Measurements from ENCODE around the gene ACOX3.

Gene ACOX3

DNA sequence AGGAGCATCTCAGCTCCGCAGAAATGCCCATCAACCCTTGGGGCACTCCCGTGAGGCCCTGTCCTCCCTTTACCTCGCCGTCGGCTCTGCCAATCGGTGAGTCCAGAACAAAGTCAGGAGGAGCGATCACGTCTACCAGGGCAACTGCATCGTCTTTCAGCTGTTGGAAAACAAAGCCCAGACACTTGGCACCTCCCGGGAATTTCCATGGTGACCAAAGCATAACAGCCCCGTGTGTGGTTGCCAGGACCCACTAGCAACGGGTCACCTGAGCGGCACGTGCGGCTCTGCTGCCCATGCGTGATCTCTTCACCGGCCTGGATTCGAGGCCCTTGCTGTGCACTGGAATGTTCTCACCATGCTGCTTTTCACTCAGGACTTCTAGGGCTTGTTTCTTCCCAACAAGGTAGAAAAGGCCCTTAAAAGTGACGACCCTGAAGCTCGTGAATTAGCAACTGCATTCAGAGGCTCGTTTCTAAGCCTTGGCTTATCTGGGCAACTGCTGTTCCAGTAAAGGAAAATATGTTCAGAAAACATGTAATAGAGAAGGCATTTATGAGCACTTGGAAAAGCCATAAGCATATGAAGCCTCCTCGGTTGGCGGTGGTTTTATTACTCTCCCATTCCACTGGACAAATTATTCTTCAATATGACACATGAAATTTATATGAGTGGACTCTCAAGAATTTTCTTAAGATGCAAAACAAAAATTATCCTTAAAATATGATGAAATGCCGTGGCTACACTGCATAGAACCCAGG is 69.5 kb downstream of the ACOX3 start:
- no peak for DNase-seq

DNA sequence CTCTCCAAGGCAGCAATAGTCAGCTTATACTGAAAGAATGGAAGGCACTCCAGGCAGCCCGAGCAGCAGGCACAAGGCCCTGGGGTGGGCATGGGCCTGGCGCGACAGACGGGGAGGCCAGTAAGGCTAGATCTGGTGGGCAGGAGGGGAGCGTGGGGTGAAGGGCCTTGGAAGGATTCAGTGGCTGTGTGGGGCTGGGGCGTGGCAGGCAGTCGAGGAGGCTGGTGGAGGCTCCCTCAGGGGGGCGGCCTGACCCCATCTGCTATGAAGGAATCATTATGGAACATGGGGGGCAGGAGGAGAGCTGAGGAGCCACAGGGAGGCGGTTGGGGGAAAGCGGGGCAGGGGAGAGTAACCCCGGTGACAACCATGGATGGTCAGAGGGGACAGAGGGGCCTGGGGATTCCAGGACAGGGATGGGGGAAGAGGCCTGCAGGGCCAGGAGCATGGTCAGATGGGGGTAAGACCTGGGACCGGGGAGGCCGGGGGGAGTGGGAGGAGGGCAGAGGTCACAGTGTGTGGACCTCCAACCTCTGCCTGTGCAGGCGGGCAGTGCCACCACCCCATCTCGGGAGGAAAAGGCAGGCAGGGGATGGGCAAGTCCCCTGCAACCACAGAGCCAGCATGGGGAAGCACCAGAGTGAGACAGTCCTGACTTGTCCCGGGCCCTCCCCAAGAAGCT is 70.3 kb downstream of the ACOX3 start:
- DNase-seq, result no peak

DNA sequence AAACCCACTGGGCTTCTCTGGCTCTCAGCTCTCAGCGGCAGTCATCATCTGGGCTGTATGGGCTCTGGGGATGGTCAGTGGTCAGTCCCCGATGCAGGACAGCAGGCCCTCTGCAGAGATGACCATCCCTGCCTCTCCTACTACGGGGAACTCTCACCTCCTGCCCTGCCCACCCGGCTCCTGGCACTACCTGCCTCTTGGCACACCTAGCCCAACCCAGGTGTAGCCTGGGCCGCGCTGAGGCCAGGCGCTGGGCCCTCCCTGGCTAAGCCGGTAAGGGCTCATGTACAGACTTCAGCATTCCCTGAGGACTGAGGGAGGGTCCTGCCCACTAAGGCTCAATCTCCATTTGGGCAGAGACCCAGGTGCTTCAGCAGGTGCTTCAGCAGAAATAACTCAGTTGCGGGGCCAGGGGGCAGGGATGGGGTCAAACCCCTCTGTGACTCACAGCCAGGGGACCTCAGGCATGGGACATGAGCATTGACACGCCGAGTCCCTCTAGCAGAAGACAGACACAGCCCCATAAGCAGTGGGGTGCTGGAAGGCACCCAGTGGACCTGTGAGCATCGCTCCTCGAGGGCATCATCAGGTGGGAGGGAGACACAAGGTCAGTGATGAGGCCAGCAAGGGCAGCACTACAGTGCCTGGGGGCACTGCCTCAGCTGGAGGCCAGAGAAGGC is 71.0 kb downstream of the ACOX3 start:
- no peak for DNase-seq

DNA sequence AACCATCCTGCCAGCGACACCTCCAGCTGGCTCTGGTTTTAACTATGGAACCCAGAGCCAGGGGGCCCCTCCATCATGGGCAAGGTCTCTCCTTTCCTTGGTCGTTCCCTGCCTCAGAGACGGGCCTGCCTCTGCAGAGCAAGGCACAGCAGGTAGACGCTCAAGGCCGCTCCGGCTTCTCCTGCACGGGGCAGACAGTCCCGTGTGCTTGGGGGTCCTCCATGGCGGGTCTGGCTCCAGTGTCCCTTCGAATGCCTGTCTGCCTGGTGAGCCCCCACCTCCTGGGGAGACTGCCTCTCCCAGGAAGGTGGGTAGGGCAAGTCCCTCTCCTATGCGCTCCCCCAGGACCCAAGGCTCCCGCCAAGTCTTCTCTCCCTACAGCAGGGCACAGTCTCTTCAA is 71.5 kb downstream of the ACOX3 start:
- DNase-seq, result no peak

DNA sequence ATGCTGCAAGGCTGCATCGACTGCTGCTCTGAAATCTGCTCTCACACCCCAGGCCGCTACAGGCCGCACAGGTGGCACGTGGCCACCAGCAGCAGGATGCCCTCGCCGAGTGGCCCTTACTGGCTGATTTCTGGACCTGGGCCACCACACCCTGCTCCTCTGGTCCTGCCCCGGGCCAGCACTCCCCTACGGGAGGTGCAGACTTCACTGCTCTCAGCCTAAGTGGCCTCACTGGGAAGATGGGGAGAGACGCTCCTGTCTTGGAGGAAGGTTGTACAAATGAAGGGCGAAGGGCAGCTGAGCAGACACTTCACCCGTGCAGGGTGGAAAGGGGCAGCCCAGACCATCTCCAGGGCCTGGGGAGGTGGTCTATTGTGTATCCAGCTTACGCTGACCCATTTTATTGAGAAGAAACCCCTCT is 72.5 kb downstream of the ACOX3 start:
- DNase-seq, result no peak

DNA sequence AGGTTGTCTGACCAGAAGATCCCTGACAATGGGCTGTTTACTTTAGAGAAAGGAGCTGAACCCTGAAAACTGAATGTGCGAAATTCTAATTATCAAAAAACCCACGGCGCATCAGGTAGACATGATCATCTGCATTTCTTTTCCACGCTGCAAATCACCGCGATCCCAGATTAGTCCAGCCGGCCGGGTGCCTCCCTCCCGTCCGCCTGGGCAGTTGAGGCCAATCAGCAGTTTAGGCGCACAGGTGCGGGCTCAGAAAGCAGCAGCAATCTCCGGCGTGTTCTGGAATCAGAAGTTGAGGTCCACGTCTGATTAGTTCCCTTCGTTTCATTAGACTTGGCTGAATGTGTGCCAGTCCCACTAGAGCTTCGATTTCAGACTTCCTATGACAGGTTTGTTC is 73.9 kb downstream of the ACOX3 start:
- DNase-seq, result no peak

DNA sequence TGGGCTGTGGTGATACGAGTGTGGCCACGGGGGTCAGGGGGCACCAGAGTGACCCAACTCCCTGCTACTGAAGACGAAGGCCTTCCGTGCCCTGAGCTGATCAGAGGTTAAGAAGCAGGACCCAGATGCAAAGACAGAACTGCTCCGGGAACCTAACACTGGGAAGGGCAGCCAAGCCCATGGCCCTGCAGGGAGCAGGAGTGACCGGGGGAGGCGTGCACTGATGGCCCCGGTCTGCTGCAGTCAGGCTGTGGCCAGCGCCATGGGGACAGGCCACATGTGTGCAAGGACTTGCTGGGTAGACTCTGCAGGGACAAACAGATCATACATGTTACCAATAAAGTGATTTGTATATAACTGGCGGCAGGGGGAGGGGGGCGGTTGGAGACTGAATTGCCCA is 74.6 kb downstream of the ACOX3 start:
- no peak for DNase-seq

DNA sequence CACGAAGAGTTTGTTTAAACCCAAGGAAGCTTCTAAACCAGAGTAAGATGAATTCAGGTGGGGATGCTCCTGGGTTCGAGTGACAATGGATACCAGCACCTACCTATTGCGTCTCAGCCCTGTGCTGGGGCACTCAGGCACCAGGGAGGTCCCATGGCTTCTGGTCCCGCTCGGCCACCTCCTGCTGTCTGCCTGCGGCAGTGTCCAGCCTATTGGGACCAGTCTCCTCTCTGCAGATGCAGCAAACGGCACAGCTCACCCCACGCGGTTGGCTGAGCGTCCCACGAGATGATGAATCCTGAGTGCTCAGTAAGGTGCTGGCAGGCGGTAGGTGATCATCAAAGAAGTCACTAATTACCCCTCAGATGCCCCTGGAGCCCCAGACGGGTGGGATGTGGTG is 75.2 kb downstream of the ACOX3 start:
- DNase-seq, result no peak

DNA sequence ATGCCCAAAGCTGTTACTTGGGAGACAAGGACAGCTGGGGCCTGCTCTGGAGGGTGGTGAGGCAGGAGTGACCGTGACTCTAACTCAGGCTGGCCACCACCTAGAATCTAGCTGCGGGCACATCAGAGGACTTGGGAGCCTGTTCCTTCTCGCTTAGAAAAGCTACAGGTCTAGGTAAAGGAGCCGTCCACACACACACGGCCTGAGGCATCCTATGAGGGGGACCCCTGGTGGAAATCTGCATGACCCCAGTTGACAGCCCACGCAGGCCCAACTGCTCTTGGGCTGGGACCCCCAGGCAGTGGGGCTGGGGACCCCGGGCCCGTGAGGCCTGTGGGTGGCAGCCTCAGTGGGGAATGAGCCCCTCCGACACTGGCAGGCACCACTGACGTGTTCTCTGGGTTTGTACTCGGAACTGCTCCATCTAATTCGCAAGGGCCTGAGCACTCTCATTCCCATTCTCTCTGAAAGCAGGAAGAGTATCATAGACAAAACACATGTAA is 75.6 kb downstream of the ACOX3 start:
- DNase-seq, result no peak

DNA sequence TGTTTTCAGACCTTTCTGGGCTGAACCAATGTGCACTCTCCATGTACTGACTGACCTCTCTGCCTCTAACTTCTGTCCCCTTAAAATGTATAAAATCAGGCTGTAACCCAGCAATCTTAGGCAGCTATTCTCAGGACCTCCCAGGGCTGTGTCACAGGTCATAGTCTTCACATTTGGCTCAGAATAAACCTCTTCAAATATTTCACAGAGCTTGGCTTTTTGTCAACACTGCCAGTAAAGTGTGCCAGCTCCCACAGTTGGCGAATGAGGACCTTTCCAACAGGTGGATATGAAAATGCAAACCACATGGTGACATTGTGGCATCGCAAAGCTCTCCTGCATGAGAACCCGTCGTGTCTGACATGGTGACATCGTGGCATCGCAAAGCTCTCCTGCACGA is 76.4 kb downstream of the ACOX3 start:
- DNase-seq, result no peak

DNA sequence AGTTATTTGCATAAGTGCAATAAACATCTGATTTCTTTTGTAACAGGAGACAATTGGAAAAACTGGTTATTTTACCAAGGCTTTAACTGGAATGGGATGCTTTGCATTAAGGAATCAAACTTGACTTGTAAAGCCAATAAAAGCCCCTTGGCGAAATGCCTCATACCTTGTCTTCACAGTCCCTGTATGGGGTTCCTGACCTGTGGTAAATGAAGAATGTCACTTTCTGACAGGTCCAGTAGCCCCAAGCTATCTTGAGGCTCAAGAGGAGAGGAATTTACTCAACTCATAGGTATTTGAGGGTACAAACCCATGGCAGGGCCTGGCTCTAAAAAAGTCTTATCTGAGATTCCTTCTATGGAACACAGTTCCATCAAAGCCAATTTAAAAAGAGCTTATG is 78.0 kb downstream of the ACOX3 start:
- DNase-seq, result no peak

DNA sequence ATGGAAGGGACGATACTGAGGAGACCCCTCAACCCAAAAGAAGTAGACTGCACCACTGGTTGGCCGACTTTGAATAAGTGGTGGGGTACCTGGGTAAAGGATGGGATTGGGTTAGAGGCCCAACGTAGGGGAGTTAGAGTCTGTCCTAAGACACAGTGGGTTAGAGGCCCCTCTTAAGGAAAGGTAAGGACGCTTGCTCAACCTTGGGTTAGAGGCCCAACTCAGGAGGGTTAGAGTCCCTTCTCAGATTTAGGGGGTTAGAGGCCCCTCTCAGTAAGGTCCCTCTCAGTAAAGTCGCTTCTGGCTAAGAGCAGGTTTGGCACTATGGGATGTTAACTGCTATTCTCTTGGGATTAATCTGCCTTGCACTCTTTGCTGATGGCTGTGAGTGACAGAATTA is 81.3 kb downstream of the ACOX3 start:
- no peak for DNase-seq

DNA sequence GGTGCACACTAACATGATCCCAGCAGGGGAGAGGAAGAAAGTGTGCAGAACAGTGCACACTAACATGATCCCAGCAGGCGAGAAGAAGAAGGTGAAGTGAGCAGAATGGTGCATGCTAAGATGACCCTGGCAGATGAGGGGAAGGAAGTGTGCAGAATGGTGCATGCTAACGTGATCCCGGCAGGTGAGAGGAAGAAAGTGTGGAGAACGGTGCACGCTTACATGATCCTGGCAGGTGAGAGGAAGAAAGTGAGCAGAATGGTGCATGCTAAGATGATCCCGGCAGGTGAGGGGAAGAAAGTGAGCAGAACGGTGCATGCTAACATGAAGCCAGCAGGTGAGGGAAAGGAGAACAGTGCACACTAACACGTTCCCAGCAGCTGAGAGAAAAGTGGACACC is 83.7 kb downstream of the ACOX3 start:
- DNase-seq, result no peak

DNA sequence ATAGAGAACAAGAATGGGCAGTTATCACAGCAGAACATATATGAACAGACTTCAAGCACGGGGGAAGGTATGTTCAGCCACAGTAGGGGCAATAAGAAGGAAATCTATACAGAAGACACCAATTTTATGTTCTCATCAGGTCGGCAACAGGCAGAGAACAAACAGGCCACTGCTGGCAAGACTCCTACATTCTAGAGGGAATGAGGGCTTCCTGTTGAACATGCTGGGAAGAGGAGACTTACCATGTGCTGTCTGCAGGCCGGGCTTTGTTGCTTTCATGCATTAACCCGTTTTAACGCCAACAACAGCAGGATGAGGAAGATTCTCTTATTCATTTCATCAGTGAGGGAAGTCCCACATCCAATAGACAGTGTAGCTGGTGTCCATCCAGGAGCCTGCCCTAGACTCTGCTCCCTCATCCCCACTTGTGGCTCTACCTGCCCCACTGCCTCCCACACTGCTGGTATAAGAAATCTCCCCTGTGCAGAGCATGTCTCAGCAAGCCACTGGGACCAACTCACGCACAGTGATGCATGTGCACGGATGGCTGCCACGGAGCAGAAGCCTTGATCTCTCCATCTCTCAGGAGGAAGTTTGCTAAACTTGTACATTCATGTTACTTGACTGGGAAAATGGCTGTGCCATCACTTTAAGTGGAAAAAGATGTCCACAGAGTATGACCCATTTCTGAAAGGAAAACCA is 84.5 kb downstream of the ACOX3 start:
- DNase-seq, result no peak

DNA sequence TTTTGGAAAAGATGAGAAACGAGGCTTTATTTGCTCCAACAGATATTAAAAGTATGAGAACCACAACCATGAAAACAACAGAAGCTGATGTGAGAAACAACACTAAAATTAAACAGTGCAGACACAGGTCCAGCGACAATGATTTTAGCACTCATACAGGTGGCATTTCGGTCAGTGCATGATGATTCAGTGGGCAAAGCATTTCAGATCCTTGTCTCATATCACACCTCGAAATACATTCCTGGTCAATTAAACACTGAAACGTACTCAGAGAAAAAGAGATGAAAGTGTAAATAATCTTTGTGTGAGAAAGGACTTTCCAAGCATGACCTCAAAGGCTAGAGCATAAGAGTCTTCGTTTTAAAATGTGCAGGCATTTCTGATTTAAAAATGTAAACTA is 85.2 kb downstream of the ACOX3 start:
- no peak for DNase-seq

DNA sequence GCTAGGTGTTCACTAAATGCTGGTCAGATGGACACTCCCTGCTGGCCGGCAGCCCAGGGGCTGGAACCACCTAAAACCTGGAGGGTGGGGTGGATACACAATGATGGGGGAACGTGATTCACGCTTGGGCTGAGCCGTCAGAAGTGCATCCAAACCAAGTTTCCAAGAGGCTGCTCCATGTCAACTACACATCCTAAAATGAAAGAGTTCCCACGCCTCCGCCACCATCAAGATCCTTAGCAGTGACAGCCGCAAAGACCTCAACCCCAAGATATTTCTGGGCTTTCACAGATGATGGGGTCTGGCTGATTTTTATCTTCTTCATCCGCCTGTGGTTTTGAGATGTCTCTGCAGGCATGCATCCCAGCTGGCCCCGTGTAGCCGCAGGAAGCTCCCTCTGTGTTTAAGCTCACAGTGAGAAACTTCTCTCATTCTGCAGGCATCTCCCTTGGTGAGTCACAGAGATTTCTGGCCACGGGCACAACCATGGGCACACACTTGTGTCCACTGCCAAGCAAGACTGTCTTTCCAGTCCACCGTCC is 86.5 kb downstream of the ACOX3 start:
- DNase-seq, result no peak

DNA sequence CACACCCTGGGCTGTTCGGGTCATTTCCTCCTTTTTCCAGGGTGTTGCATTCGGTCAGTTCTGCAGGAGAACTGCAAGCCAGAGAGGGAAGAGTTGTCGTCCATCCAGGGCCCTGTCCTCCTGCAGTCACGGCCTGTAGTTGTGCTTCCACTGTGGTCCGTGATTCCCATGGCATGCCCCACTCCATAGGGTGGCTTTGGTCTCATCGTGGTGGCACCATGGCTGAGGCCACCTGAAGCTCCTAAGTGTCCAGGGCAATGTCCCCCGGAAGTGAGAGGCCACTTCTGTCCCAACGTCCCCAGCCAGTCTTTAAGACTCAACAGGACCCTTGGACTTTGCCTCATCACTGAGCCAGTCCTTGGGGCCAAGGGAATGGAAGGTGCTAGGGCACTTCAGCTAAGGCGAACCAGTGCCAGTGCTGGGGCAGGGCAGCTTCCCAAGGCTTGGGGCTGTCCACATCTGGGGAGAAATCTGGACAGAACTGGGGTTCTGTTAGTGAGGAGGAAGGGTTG is 87.3 kb downstream of the ACOX3 start:
- no peak for DNase-seq

DNA sequence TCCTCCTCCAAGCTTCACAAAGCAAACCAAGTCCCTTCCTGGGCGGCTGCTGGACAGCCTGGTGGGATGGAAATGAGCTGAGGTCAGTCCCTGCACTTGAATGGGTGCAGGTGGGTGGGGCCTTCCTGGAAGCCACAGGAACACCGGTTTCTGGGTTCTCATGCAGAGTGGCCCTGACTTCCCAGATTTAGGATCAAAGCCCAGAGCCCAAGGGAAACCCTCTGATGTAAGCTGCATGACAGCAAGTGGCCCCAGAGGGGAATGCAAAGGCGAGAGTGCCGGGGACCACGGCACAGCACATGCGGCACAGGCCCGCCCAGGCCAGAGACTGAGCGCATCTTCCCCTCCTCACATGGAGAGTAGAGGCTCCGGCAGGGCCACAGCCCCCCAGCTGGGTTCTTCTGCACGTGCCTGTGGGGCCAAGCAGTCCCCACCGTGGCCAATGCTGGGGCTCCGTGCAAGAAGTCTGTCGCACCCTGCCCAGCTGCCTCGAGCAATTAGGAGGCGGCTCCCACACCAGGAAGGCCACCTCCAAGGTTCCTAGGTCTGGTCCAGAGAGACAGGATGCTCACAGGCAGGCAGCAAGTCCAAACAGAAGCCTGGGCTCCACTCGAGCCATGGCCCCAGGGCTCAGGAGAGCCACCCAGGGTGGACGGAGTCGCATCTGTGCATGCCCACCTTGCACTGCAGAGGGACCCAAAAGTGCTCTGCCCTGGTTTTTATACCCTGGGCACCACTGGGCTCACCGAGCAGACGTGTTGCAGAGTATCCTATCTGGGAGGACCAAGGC is 88.0 kb downstream of the ACOX3 start:
- DNase-seq, result no peak

DNA sequence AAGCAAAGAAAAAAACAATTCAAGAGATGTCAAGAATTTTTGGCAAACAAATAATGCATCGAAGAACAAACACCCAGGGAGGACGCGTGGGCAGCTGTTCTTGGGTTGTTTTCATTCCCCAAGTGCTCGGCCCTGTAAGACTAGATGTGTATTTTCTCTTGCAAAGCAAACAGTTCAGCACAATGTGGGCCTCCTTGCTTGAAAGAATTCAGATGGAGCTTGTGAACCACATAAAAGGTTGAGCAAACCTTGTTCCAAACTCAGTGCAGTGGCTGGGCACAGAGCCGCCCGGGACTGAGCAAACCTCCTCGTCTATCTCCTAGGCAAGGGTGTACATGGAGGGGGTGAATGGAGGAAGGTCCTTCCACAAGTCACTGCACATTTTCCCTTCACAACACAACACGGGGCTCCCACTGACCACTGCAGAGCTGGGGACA is 88.6 kb downstream of the ACOX3 start:
- DNase-seq, result no peak

DNA sequence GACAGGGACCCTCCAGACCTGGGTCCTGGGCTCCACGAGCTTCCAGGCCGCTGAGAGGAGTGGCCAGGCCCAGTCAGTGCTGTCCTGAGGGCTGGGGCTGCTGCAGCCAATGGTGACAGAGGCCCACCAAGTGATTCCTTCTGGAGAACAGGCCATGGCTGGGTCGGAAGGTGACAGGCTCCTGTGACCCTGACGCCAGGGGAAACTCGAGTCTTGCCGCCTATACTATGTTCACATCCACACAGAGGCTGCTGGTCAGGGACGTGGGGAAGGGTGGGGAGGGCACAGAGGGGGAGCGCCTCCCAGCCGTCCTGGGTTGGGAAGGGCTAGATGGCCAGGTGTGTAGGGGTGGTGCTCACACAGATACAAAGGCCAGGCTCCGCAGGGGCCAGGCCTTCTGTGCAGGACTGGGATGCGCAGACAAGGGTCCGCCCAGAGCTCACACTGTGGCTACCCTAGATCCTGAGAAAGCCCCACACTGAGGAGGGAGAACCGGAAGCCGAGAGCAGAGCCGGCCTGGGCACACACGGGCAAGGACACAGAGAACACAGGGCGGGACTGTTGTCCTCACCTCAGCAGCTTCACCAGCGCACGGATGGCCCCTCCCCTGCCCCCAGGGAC is 89.6 kb downstream of the ACOX3 start:
- no peak for DNase-seq

DNA sequence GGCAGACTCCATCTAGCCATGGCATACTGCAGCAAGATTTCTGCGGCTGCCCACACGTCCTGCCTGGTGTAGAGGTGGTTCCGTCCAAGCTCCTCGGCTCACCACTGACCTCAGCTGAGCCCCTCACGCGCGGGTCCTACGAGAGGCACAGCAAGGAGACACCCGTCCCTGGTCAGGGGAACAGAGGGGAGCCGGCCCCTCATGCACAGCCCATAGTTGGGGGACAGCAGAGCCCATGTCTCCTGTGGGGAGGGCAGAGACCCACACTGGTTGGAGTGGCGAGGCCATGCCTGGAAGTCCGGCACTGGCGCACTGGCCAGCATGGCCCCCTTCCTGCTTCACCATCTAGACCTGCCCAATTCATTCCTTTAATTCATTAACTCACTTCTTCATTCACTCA is 90.2 kb downstream of the ACOX3 start:
- no peak for DNase-seq
